ENCODE results near the gene SIL1. TPM values are rescaled to one million over a fixed set of nuclear protein-coding genes. Genes with fewer than 3 reads are reported as not detected.

Gene SIL1
- total and polyA plus RNA-seq, 2 of the 8 experiments (the other 6 are each of a cell fraction or from before 2014, with no cell fraction given), result 8.3 to 12.8 TPM

DNA sequence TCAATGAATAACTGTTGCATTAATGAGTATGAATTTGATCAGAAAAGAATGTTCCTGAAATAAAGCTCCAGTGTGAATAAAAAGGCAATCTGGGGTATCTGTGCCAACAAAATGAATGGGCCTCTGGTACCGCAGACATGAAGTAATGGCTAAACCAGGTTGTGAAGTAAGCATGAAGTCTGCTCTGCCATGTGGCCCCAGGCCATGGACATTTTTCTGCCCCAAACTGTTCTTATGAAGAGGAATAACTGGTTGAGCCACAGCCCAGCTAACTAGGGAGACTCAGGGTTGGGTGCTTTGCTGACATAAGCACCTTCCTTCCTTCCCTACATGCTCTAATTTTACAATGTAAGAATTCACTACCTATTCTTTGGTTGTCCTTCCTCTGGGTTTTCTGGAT lies 175.6 kb downstream of the SIL1 start (continued):
- no peak for TF ChIP-seq EGR1 (IDR thresholded peaks at IDR 0.05; ENCODE audit: borderline replicate concordance, low read depth, low read length)
